HG03135 (cell line): ENCODE results near the gene DCTD.

Experiments used
- ATAC-seq: cut with Tn5 transposase; IDR thresholded peaks from one replicate; pipeline ENCODE4 v1.9.1; 2021; ENCODE audit warnings: mild to moderate bottlenecking, moderate library complexity; ENCODE audit not compliant: unreplicated experiment

The DCTD gene

DNA sequence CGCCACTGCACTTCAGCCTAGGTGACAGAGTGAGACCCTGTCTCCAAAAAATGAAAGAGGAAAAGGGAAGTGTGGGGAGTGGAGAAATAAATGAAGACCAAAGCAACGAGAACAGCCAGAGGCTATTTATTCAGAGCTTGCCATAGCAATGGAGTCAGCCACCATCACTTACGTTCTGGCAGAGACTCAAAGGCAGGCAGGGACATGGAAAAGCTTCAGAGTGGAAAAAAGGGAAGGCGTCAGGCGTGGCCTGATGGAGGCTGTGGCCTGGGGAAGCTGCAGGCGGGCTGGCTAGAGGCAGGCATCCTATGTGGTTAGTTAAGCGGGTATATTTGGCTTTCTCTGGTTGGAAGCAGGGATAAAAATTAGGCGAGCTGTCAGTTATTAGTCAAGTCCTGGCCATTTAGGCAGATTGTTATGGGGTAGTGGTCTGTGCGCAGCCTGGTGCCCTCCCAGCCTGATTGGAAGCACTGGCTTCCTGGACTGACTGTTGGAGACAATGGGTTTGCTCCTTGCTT is 73.3 kb downstream of the DCTD start:
- no peak for ATAC-seq

GRCh38 chr4:182842759-182843390 is 74.3 kb downstream of the DCTD start:
- no peak for ATAC-seq

- ATAC-seq = no peak
Observed at GRCh38 chr4:182842104-182842600, 75.0 kb downstream of the DCTD start.

- ATAC-seq = no peak
Observed at GRCh38 chr4:182840108-182840507, 77.1 kb downstream of the DCTD start.
